PC-9 (cell line): ENCODE measurements around the gene DNA2. TPM values are rescaled to one million over a fixed set of nuclear protein-coding genes. Genes with fewer than 3 reads are reported as not detected.

ENCODE experiments used
- BruUV-seq: library from RNA; stranded (reverse); fragments of 400-500 nt; replicated peaks from 2 replicates; lab custom pipeline; 2021; lab: Mats Ljungman, UMichigan
- CTCF ChIA-PET: fragments of 300-600 bp; sonication (Branson Sonifier 250); formaldehyde crosslinking; loops from one replicate; lab custom pipeline; 2022; ENCODE audit warnings: antibody characterized with exemption; lab: Charles Lee
- POLR2A ChIA-PET: fragments of 300-600 bp; sonication (Branson Sonifier 250); formaldehyde crosslinking; loops from one replicate; lab custom pipeline; 2022; ENCODE audit warnings: antibody characterized with exemption; ENCODE audit not compliant: unreplicated experiment; lab: Charles Lee
- DNase-seq, 2 experiments: peaks; one replicate each; pipeline versions ENCODE4 v3.0.0 to v3.0.0-alpha.2; 2015 to 2022; ENCODE audit warnings: mixed read lengths in 1 of 2
- H2AFZ ChIP-seq: fragments of 200-600 bp; sonication (generic); 2 replicates; pipeline ENCODE4 v1.8.1; 2017; ENCODE audit warnings: antibody characterized with exemption
- H3F3A ChIP-seq: fragments of 200-600 bp; sonication (generic); 2 replicates; pipeline ENCODE4 v1.8.1; 2017; ENCODE audit warnings: antibody characterized with exemption, mild to moderate bottlenecking, low read depth; ENCODE audit not compliant: insufficient read depth
- H3K27ac ChIP-seq: fragments of 200-600 bp; sonication (generic); 2 replicates; pipeline ENCODE4 v1.6.1; 2016; ENCODE audit warnings: mixed run types
- H3K27me3 ChIP-seq: fragments of 200-600 bp; sonication (generic); 2 replicates; pipeline ENCODE4 v1.6.1; 2016; ENCODE audit warnings: low read depth, mixed run types; ENCODE audit not compliant: insufficient read depth
- H3K36me3 ChIP-seq: fragments of 200-600 bp; sonication (generic); 2 replicates; pipeline ENCODE4 v1.6.1; 2016; ENCODE audit warnings: low read depth, mixed run types
- H3K4me1 ChIP-seq: fragments of 200-600 bp; sonication (generic); replicated peaks from 2 replicates; pipeline ENCODE4 v1.6.1; 2016; ENCODE audit warnings: mixed run types; ENCODE audit not compliant: insufficient read depth
- H3K4me2 ChIP-seq: fragments of 200-600 bp; sonication (generic); 2 replicates; pipeline ENCODE4 v1.6.1; 2017; ENCODE audit warnings: mixed run types
- H3K4me3 ChIP-seq: fragments of 200-600 bp; sonication (generic); 2 replicates; pipeline ENCODE4 v1.6.1; 2016; ENCODE audit warnings: mixed run types
- H3K79me2 ChIP-seq: fragments of 200-600 bp; sonication (generic); 2 replicates; pipeline ENCODE4 v1.6.1; 2017; ENCODE audit warnings: low read depth, mixed run types
- H3K9me2 ChIP-seq: fragments of 200-600 bp; sonication (generic); 2 replicates; pipeline ENCODE4 v1.8.1; 2017; ENCODE audit warnings: mild to moderate bottlenecking; ENCODE audit not compliant: insufficient read depth
- H3K9me3 ChIP-seq: fragments of 200-600 bp; sonication (generic); 2 replicates; pipeline ENCODE4 v1.8.1; 2016; ENCODE audit warnings: low read depth; ENCODE audit not compliant: insufficient read depth
- H4K20me1 ChIP-seq: fragments of 200-600 bp; sonication (generic); 2 replicates; pipeline ENCODE4 v1.8.1; 2017; ENCODE audit not compliant: insufficient read depth
- CTCF ChIP-seq: fragments of 200-600 bp; sonication (generic); conservative IDR thresholded peaks from 2 replicates; pipeline ENCODE4 v1.6.1; 2017; ENCODE audit warnings: mixed run types, antibody characterized with exemption, mild to moderate bottlenecking, moderate library complexity
- EZH2 ChIP-seq: fragments of 200-600 bp; sonication (generic); IDR thresholded peaks from 2 replicates; pipeline ENCODE4 v1.8.0; 2017; ENCODE audit warnings: antibody characterized with exemption, low read depth
- intact Hi-C: fragments of 100-400 bp; cut with micrococcal nuclease; formaldehyde crosslinking; loops from one replicate; pipeline ENCODE4 v1.10.0; 2022; ENCODE audit not compliant: unreplicated experiment
- total RNA-seq: library from RNA; stranded (reverse); gene quantifications from 2 replicates; pipeline ENCODE4 v1.2.3, GENCODE V29; 2021

Gene DNA2
- total RNA-seq, 1 experiment from 2014 or later: 33.4 TPM

- CTCF ChIA-PET: no interaction called here
- no peaks in the 10 kb centered on the region for H3K27me3 ChIP-seq
- no peak overlapping the region for H2AFZ ChIP-seq
- H3K27ac ChIP-seq: no peak overlapping the region
- no peak overlapping the region for H3K4me2 ChIP-seq
- TF ChIP-seq EZH2 (no peak), CTCF (no peak)
- POLR2A ChIA-PET: no interaction called here
- BruUV-seq: no TSS peak
- H3K4me3 ChIP-seq: no peak overlapping the region
- no peaks in the 10 kb centered on the region for H3K79me2 ChIP-seq
- no peaks in the 10 kb centered on the region for H3K9me3 ChIP-seq
- intact Hi-C loops: no loop called here
- H4K20me1 ChIP-seq: no peaks in the 10 kb centered on the region
- H3K9me2 ChIP-seq: no peaks in the 10 kb centered on the region
- peaks cover 6% of the 10 kb centered on the region; the same call in 1 of the 2 replicates for H3K36me3 ChIP-seq
- H3K4me1 ChIP-seq: no peaks in the 10 kb centered on the region
- peaks cover 6% of the 10 kb centered on the region; the same call in 1 of the 2 replicates for H3F3A ChIP-seq
- no peak for DNase-seq
Observed at GRCh38 chr10:68424454-68425014, 47.2 kb downstream of the DNA2 start.

GRCh38 chr10:68423522-68423921, 48.3 kb downstream of the DNA2 start:
- no peak overlapping the region for H3K4me3 ChIP-seq
- H3K27ac ChIP-seq: no peak overlapping the region
- H3K36me3 ChIP-seq: peaks cover 6% of the 10 kb centered on the region; the same call in 1 of the 2 replicates
- peaks cover under 1% of the 10 kb centered on the region; the same call in 1 of the 2 replicates for H3F3A ChIP-seq
- BruUV-seq: no TSS peak
- no peaks in the 10 kb centered on the region for H3K9me3 ChIP-seq
- DNase-seq: no peak
- TF ChIP-seq EZH2: no peak
- no peak for TF ChIP-seq CTCF
- H3K9me2 ChIP-seq: no peaks in the 10 kb centered on the region
- H4K20me1 ChIP-seq: no peaks in the 10 kb centered on the region
- no peaks in the 10 kb centered on the region for H3K4me1 ChIP-seq
- intact Hi-C loops: no loop called here
- H2AFZ ChIP-seq: no peak overlapping the region
- no peaks in the 10 kb centered on the region for H3K79me2 ChIP-seq
- H3K27me3 ChIP-seq: no peaks in the 10 kb centered on the region
- ChIA-PET POLR2A (no interaction called here), CTCF (no interaction called here)
- no peak overlapping the region for H3K4me2 ChIP-seq

GRCh38 chr10:68419376-68419775, 52.4 kb downstream of the DNA2 start:
- no TSS peak for BruUV-seq
- Histone ChIP-seq H3K4me1 (no peaks in the 10 kb centered on the region), H3K79me2 (no peaks in the 10 kb centered on the region), H3K27ac (no peak overlapping the region), H2AFZ (no peak overlapping the region), H3K9me3 (no peaks in the 10 kb centered on the region), H4K20me1 (no peaks in the 10 kb centered on the region), H3F3A (no peaks in the 10 kb centered on the region; the same call in 1 of the 2 replicates), H3K4me2 (no peak overlapping the region), H3K36me3 (peaks cover 6% of the 10 kb centered on the region; the same call in 1 of the 2 replicates), H3K9me2 (no peaks in the 10 kb centered on the region), H3K27me3 (no peaks in the 10 kb centered on the region), H3K4me3 (no peak overlapping the region)
- CTCF ChIA-PET: interaction anchor here (0.6 kb wide), 1 partner anchor 414 kb away, joined by 3 read pairs; no protein-coding TSS in a partner anchor
- no peak for DNase-seq
- POLR2A ChIA-PET: no interaction called here
- intact Hi-C loops: no loop called here
- TF ChIP-seq CTCF (no peak), EZH2 (no peak)
